ENCODE measurements around the gene CMSS1. TPM values are rescaled to one million over a fixed set of nuclear protein-coding genes. Genes with fewer than 3 reads are reported as not detected.

The CMSS1 gene
- total RNA-seq, 1 experiment from 2014 or later, result 93.8 TPM

GRCh38 chr3:100125161-100125938 lies 307.7 kb downstream of the CMSS1 start:
- no peak for DNase-seq
- no peaks in the 10 kb centered on the region for H3K9me3 ChIP-seq (replicated peaks)
- H3K4me3 ChIP-seq, result no peak overlapping the region
- peaks cover 6% of the 10 kb centered on the region; the same call in 1 of the 2 replicates for H3K4me1 ChIP-seq
- no peaks in the 10 kb centered on the region for H3K36me3 ChIP-seq
- no peak overlapping the region for H3K27ac ChIP-seq
- no peaks in the 10 kb centered on the region for H3K27me3 ChIP-seq

- H3K27ac ChIP-seq, result no peak overlapping the region
- no peaks in the 10 kb centered on the region for H3K36me3 ChIP-seq
- H3K9me3 ChIP-seq (replicated peaks), result no peaks in the 10 kb centered on the region
- no peaks in the 10 kb centered on the region for H3K27me3 ChIP-seq
- no peak overlapping the region for H3K4me3 ChIP-seq
- H3K4me1 ChIP-seq, result peaks cover 6% of the 10 kb centered on the region; the same call in 1 of the 2 replicates
- no peak for DNase-seq
These were observed 310.1 kb downstream of the CMSS1 start for GRCh38 chr3:100127792-100128191.

- DNase-seq, result no peak
- no peak overlapping the region for H3K27ac ChIP-seq
- no peaks in the 10 kb centered on the region for H3K27me3 ChIP-seq
- H3K36me3 ChIP-seq, result no peaks in the 10 kb centered on the region
- no peak overlapping the region for H3K4me3 ChIP-seq
- H3K9me3 ChIP-seq (replicated peaks), result no peaks in the 10 kb centered on the region
- peaks cover 6% of the 10 kb centered on the region; the same call in 1 of the 2 replicates for H3K4me1 ChIP-seq
These were observed 310.9 kb downstream of the CMSS1 start for GRCh38 chr3:100128565-100128964.

- no peaks in the 10 kb centered on the region for H3K27me3 ChIP-seq
- H3K27ac ChIP-seq, result no peak overlapping the region
- H3K4me3 ChIP-seq, result no peak overlapping the region
- H3K4me1 ChIP-seq, result peaks cover 6% of the 10 kb centered on the region; the same call in 1 of the 2 replicates
- H3K9me3 ChIP-seq (replicated peaks), result no peaks in the 10 kb centered on the region
- no peaks in the 10 kb centered on the region for H3K36me3 ChIP-seq
- no peak for DNase-seq
These were observed 312.3 kb downstream of the CMSS1 start for GRCh38 chr3:100129941-100130340.

- Histone ChIP-seq H3K27me3 (no peaks in the 10 kb centered on the region), H3K4me3 (no peak overlapping the region)
- no peak for DNase-seq
These were observed 313.6 kb downstream of the CMSS1 start for GRCh38 chr3:100131241-100131640.

GRCh38 chr3:100136921-100137320 lies 319.3 kb downstream of the CMSS1 start:
- DNase-seq, result no peak
- Histone ChIP-seq H3K27ac (no peak overlapping the region), H3K27me3 (no peaks in the 10 kb centered on the region), H3K4me3 (no peak overlapping the region), H3K36me3 (no peaks in the 10 kb centered on the region), H3K4me1 (no peaks in the 10 kb centered on the region), H3K9me3 (replicated peaks) (no peaks in the 10 kb centered on the region; the same call in 1 of the 2 replicates)

More at GRCh38 chr3:100131241-100131640, 313.6 kb downstream of the CMSS1 start:
- no peak overlapping the region for H3K27ac ChIP-seq
- peaks cover 6% of the 10 kb centered on the region; the same call in 1 of the 2 replicates for H3K4me1 ChIP-seq
- H3K9me3 ChIP-seq (replicated peaks), result no peaks in the 10 kb centered on the region
- no peaks in the 10 kb centered on the region for H3K36me3 ChIP-seq

GRCh38 chr3:100140976-100141375 lies 323.3 kb downstream of the CMSS1 start:
- no peak overlapping the region for H3K4me3 ChIP-seq
- H3K9me3 ChIP-seq (replicated peaks), result peaks cover 6% of the 10 kb centered on the region; the same call in 1 of the 2 replicates
- H3K4me1 ChIP-seq, result no peaks in the 10 kb centered on the region
- H3K27me3 ChIP-seq, result no peaks in the 10 kb centered on the region
- H3K27ac ChIP-seq, result no peak overlapping the region
- H3K36me3 ChIP-seq, result no peaks in the 10 kb centered on the region
- no peak for DNase-seq

GRCh38 chr3:100141586-100141985 lies 323.9 kb downstream of the CMSS1 start:
- peaks cover 6% of the 10 kb centered on the region; the same call in 1 of the 2 replicates for H3K9me3 ChIP-seq (replicated peaks)
- no peaks in the 10 kb centered on the region for H3K4me1 ChIP-seq
- no peaks in the 10 kb centered on the region for H3K36me3 ChIP-seq
- H3K27ac ChIP-seq, result no peak overlapping the region
- no peaks in the 10 kb centered on the region for H3K27me3 ChIP-seq
- no peak for DNase-seq
- no peak overlapping the region for H3K4me3 ChIP-seq

GRCh38 chr3:100144255-100144866 lies 326.7 kb downstream of the CMSS1 start:
- no peaks in the 10 kb centered on the region for H3K4me1 ChIP-seq
- no peak for DNase-seq
- no peaks in the 10 kb centered on the region for H3K27me3 ChIP-seq
- no peak overlapping the region for H3K27ac ChIP-seq
- 0 out of 2 replicates have a peak, but pooled peaks cover 2% of the 10 kb centered on the region for H3K36me3 ChIP-seq
- H3K4me3 ChIP-seq, result no peak overlapping the region
- peaks cover 6% of the 10 kb centered on the region; the same call in 1 of the 2 replicates for H3K9me3 ChIP-seq (replicated peaks)

GRCh38 chr3:100149130-100149529 lies 331.5 kb downstream of the CMSS1 start:
- Histone ChIP-seq H3K27me3 (no peaks in the 10 kb centered on the region), H3K27ac (no peak overlapping the region), H3K4me3 (no peak overlapping the region), H3K36me3 (0 out of 2 replicates have a peak, but pooled peaks cover 2% of the 10 kb centered on the region), H3K9me3 (replicated peaks) (no peaks in the 10 kb centered on the region), H3K4me1 (no peaks in the 10 kb centered on the region)
- no peak for DNase-seq

GRCh38 chr3:100149713-100150415 lies 332.2 kb downstream of the CMSS1 start:
- Histone ChIP-seq H3K27ac (no peak overlapping the region), H3K27me3 (no peaks in the 10 kb centered on the region), H3K36me3 (0 out of 2 replicates have a peak, but pooled peaks cover 2% of the 10 kb centered on the region), H3K4me3 (no peak overlapping the region), H3K4me1 (no peaks in the 10 kb centered on the region), H3K9me3 (replicated peaks) (no peaks in the 10 kb centered on the region)
- DNase-seq, result no peak

GRCh38 chr3:100150473-100150872 lies 332.8 kb downstream of the CMSS1 start:
- Histone ChIP-seq H3K27ac (no peak overlapping the region), H3K9me3 (replicated peaks) (no peaks in the 10 kb centered on the region), H3K4me1 (no peaks in the 10 kb centered on the region), H3K36me3 (0 out of 2 replicates have a peak, but pooled peaks cover 2% of the 10 kb centered on the region), H3K27me3 (no peaks in the 10 kb centered on the region), H3K4me3 (no peak overlapping the region)
- no peak for DNase-seq

GRCh38 chr3:100151024-100151707 lies 333.5 kb downstream of the CMSS1 start:
- no peak overlapping the region for H3K27ac ChIP-seq
- H3K9me3 ChIP-seq (replicated peaks), result no peaks in the 10 kb centered on the region
- no peak overlapping the region for H3K4me3 ChIP-seq
- no peaks in the 10 kb centered on the region for H3K27me3 ChIP-seq
- no peak for DNase-seq
- H3K4me1 ChIP-seq, result no peaks in the 10 kb centered on the region
- 0 out of 2 replicates have a peak, but pooled peaks cover 4% of the 10 kb centered on the region for H3K36me3 ChIP-seq

- no peaks in the 10 kb centered on the region for H3K9me3 ChIP-seq (replicated peaks)
- no peak overlapping the region for H3K27ac ChIP-seq
- H3K4me1 ChIP-seq, result peaks cover under 1% of the 10 kb centered on the region; the same call in 1 of the 2 replicates
- H3K4me3 ChIP-seq, result no peak overlapping the region
- DNase-seq, result no peak
- H3K36me3 ChIP-seq, result 0 out of 2 replicates have a peak, but pooled peaks cover 2% of the 10 kb centered on the region
- no peaks in the 10 kb centered on the region for H3K27me3 ChIP-seq
These were observed 336.5 kb downstream of the CMSS1 start for GRCh38 chr3:100154171-100154570.
